Type B pancreatic cell (in vitro differentiated cells): ENCODE measurements around the gene PLEKHA7. TPM values are rescaled to one million over a fixed set of nuclear protein-coding genes. Genes with fewer than 3 reads are reported as not detected.
A peak's percentile ranks its signal among the peaks of the same experiment; 100 is the strongest.

Experiments
- DNase-seq: peaks from one replicate; pipeline ENCODE4 v3.0.0; 2021; ENCODE audit warnings: mixed read lengths; ENCODE audit not compliant: unreplicated experiment; ENCODE audit errors: extremely low spot score
- H3K27ac Mint-ChIP-seq: 2 replicates; pipeline ENCODE4 v1.8.0; 2021; ENCODE audit warnings: mild to moderate bottlenecking, mixed read lengths
- H3K27me3 Mint-ChIP-seq: 2 replicates; pipeline ENCODE4 v1.8.0; 2021; ENCODE audit warnings: mixed read lengths
- H3K36me3 Mint-ChIP-seq: 2 replicates; pipeline ENCODE4 v1.8.0; 2021; ENCODE audit warnings: mixed read lengths
- H3K4me1 Mint-ChIP-seq: one replicate; pipeline ENCODE4 v1.8.0; 2021; ENCODE audit warnings: mixed read lengths; ENCODE audit not compliant: unreplicated experiment
- H3K4me3 Mint-ChIP-seq: 2 replicates; pipeline ENCODE4 v1.8.0; 2021; ENCODE audit warnings: mild to moderate bottlenecking, mixed read lengths
- H3K9me3 Mint-ChIP-seq: 2 replicates; pipeline ENCODE4 v1.8.0; 2021; ENCODE audit warnings: mixed read lengths
- CTCF ChIP-seq: fragments of 200-600 bp; sonication (generic); conservative IDR thresholded peaks from 2 replicates; pipeline ENCODE4 v1.5.0; 2021; ENCODE audit warnings: antibody characterized with exemption, mild to moderate bottlenecking
- total RNA-seq: library from RNA; stranded (reverse); gene quantifications from 2 replicates; pipeline ENCODE4 v1.2.1, GENCODE V29; 2021; ENCODE audit warnings: low replicate concordance

PLEKHA7 gene
- total RNA-seq, 1 donor from 2014 or later = 64.7 TPM

- peaks cover 21% of the 10 kb centered on the region for H3K4me1 Mint-ChIP-seq
- DNase-seq = no peak
- no peak for TF ChIP-seq CTCF
- no peaks in the 10 kb centered on the region for H3K27me3 Mint-ChIP-seq
- H3K4me3 Mint-ChIP-seq = peak overlapping the region; percentile 63
- H3K27ac Mint-ChIP-seq = peak overlapping the region; percentile 87
- no peaks in the 10 kb centered on the region for H3K36me3 Mint-ChIP-seq
- H3K9me3 Mint-ChIP-seq = no peaks in the 10 kb centered on the region
Observed at GRCh38 chr11:16861862-16862261, 152.4 kb downstream of the PLEKHA7 start.

GRCh38 chr11:16860617-16861016 is 153.6 kb downstream of the PLEKHA7 start:
- H3K4me1 Mint-ChIP-seq = peaks cover 21% of the 10 kb centered on the region
- no peak overlapping the region for H3K4me3 Mint-ChIP-seq
- no peak for DNase-seq
- no peaks in the 10 kb centered on the region for H3K27me3 Mint-ChIP-seq
- peak overlapping the region; percentile 52 for H3K27ac Mint-ChIP-seq
- TF ChIP-seq CTCF = no peak
- H3K9me3 Mint-ChIP-seq = no peaks in the 10 kb centered on the region
- H3K36me3 Mint-ChIP-seq = no peaks in the 10 kb centered on the region

DNA sequence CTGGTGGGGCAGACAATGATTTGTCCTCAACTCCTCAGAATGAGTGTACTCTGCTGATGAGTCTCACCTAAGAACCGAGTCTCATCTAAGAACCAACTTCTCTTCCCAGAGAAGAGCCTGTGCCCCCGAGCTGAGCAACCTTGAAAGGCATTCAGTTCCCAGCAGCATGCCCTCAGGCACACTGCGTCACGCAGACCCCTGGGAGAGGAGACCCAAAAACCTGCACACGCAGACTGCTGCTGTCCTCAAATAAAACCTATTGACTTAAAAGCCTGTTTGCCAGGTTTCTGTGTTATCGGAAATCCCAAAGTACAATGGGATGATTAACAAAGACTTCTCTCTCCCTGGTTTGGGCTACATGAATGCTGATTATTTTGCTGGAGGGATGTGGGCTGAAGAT is 154.6 kb downstream of the PLEKHA7 start:
- H3K9me3 Mint-ChIP-seq = no peaks in the 10 kb centered on the region
- H3K27ac Mint-ChIP-seq = peak overlapping the region; percentile 52
- H3K36me3 Mint-ChIP-seq = no peaks in the 10 kb centered on the region
- no peak for TF ChIP-seq CTCF
- peak overlapping the region; percentile 19 for H3K4me3 Mint-ChIP-seq
- H3K27me3 Mint-ChIP-seq = no peaks in the 10 kb centered on the region
- no peak for DNase-seq
- H3K4me1 Mint-ChIP-seq = peaks cover 21% of the 10 kb centered on the region

- DNase-seq = no peak
- Mint-ChIP-seq H3K36me3 (peaks cover 8% of the 10 kb centered on the region), H3K27ac (no peak overlapping the region), H3K4me3 (no peak overlapping the region), H3K27me3 (no peaks in the 10 kb centered on the region), H3K9me3 (no peaks in the 10 kb centered on the region), H3K4me1 (peaks cover 11% of the 10 kb centered on the region)
- TF ChIP-seq CTCF = no peak
Observed at GRCh38 chr11:16857186-16857585, 157.0 kb downstream of the PLEKHA7 start.

DNA sequence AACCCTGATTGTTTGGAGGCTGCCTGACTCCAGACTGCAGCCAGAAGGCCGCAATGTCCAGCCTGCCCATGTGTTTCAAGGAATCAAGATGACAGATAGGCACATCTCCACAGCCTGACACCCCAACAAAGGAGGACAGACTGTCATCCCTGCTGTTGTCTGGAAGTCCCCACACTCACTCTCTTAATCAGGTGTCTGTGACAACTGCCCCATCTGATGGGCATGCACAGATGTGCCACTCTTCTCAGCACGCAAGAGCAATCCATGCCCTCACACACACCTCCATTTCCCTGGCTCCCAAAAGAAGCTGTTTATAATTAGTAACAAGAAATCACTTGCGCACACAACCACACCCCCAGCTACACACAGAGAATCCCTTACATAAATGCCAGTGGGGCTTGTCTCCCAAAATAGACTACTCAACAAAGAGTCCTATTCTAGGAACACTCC is 158.2 kb downstream of the PLEKHA7 start:
- H3K27ac Mint-ChIP-seq = no peak overlapping the region
- H3K4me3 Mint-ChIP-seq = no peak overlapping the region
- peaks cover 5% of the 10 kb centered on the region for H3K4me1 Mint-ChIP-seq
- peaks cover 14% of the 10 kb centered on the region for H3K36me3 Mint-ChIP-seq
- DNase-seq = no peak
- no peak for TF ChIP-seq CTCF
- H3K9me3 Mint-ChIP-seq = no peaks in the 10 kb centered on the region
- no peaks in the 10 kb centered on the region for H3K27me3 Mint-ChIP-seq

DNA sequence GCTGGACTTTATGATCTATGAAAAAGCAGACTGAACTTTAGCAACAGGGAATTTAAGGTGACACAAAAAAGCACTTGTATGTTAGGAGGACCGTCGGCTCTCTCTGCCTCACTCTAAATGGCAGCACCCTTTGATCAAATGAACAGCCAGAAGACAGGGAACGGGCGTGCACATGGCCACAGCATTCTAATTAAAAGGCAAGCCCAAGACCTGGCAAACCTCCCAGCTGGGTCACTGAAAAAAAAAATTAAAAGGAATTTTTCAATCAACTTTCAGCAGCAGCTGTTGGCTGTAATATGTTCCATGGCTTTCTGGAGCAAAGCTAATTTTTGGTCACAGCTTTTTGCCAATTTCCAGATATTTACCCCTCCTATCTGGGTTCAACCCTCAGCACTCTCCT is 159.2 kb downstream of the PLEKHA7 start:
- H3K36me3 Mint-ChIP-seq = peaks cover 17% of the 10 kb centered on the region
- no peaks in the 10 kb centered on the region for H3K9me3 Mint-ChIP-seq
- DNase-seq = no peak
- H3K27me3 Mint-ChIP-seq = no peaks in the 10 kb centered on the region
- H3K27ac Mint-ChIP-seq = no peak overlapping the region
- peaks cover 5% of the 10 kb centered on the region for H3K4me1 Mint-ChIP-seq
- H3K4me3 Mint-ChIP-seq = no peak overlapping the region
- TF ChIP-seq CTCF = no peak
